GM19238 (cell line): ENCODE measurements around the gene SHMT2.

Experiments used
- DNase-seq: peaks from one replicate; pipeline ENCODE4 v3.0.0; 2011; ENCODE audit warnings: low spot score; ENCODE audit not compliant: insufficient read length

SHMT2 gene

DNA sequence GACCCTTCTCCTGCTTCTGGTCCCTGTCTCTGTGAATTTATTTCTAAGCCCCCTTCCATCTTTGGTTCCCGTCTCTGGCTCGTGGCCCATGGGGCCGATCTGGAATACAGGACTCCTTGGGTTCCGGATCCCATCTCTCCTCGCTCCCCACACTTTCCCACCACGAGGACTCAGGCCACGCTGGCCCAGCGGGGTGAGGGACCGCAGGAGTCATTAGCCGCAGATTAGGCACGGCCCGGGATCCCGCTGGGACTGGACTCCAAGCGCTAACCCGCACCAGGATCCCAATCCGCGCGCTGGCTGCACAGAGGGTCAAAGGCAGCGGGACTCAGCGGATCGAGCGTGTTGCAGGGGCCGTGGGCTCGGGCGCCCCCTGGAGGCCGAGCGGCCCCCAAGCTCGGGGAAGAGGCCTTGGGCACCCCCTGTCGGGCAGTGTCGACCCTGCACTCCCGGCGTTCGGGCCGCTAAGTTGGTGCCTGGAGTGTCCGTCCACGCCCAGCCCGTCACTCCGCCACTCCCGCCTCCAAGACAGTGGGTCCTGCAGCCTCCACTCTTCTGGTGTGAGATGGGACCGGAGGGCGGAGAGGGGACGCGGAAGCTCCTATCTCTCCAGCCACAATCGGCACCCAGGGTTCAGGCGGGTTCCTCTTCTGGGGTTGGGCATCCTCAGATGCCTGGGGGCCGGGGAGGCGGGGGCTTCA lies 9.5 kb downstream of the SHMT2 start:
- DNase-seq, result peak; percentile 94

DNA sequence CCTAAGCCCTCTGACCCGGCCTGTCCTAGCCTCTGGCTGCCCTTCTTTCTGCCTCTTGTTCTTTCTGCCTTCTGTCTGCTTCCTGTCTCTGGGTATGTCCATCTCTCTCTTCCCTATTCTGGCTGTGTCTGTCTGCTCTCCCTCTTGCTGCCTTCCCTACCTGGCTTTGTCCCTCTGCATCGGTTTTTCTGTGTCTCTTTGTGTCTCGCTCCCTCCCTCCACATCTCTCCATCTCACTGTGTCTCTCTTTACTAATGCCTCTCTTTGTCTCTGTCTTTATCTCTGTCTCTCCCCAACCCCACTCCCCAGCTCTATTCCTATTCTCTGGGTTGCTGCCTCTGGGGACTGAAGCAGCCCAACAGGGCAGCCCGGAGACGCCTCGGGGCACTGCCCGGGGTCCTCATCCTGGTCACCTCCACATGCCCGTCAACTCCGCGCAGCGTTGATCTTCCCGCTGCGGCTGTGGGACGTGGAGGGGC lies 10.1 kb downstream of the SHMT2 start:
- DNase-seq, result no peak

GRCh38 chr12:57240066-57240921 lies 10.8 kb downstream of the SHMT2 start:
- DNase-seq, result no peak

DNA sequence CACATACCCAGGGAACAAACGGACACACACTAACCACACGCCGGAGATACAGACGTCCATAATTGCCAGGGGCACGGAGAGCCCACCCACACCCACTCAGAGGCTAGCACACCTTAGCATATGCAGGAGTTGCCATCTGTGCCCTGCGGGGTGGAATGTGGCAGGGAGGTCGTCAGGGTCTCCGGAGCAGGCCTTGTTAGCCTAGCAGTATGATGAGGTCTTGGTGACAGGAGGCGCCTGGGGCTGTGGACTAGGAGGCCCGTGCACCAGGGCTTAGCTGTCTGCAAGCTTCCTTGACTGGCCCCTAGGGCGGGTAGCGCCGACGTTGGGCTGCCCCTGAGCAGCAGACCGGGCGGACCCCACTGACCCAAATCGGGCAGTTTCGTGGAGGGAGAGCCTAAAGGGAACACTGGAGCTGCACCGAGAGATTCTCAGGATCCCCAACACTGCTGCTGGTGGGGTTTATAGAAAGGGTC lies 11.5 kb downstream of the SHMT2 start:
- DNase-seq, result no peak

- DNase-seq, result no peak
These were observed 12.1 kb downstream of the SHMT2 start for GRCh38 chr12:57241402-57242310.

DNA sequence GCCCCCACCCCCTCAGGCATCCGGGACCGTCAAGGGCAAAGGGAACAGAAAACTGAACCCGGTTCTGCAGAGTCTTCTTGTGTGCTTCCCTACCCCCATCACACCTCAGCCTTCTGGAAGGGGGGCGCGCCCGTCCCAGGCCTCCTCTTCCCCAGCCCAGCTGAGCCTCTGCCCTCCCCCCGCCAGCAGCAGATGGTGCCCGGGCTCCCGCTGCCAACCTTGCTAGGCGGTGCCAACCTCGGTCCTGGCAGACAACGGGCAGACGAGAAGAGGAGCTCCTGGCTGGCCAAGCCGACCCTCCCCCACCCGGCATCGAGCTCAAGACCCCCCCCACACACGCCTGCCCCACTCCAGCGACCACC lies 12.8 kb downstream of the SHMT2 start:
- DNase-seq, result no peak

DNA sequence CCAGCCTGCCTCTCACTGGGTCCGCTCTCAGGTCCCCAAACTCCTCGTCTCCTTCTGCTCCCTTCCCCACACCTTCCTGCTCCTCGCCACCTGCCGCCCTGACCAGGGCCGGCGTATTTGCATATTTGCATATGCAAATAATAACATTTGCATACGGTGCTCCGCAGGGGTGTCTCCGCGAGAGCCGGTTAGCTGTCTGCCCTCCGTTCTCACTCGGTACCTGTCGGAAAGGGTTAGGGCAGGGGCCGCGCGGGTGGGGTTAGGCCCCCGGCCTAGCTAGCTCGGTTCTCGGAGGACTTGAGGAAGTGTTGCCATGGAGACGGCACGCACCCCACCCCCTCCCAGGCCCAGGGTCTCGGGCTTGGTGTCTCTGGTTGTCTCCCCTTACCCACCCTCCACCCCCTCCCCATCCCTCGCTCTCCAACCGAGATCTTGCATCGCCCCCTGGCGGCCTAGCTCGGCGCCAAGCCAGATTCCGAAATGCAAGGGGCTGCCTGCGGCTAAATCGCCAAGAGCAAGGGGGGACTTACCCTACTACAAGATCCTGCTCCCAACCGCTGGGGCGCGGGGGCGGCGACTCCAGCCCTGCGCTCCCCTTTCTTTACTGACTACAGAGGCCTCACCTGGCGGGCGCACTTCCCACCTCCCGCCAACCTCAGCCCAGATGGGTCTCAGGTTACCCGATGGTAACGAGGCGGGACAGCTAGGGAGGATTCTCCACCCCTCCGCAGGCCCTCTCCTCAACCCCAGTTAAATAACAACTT lies 13.4 kb downstream of the SHMT2 start:
- DNase-seq, result peak; percentile 68

DNA sequence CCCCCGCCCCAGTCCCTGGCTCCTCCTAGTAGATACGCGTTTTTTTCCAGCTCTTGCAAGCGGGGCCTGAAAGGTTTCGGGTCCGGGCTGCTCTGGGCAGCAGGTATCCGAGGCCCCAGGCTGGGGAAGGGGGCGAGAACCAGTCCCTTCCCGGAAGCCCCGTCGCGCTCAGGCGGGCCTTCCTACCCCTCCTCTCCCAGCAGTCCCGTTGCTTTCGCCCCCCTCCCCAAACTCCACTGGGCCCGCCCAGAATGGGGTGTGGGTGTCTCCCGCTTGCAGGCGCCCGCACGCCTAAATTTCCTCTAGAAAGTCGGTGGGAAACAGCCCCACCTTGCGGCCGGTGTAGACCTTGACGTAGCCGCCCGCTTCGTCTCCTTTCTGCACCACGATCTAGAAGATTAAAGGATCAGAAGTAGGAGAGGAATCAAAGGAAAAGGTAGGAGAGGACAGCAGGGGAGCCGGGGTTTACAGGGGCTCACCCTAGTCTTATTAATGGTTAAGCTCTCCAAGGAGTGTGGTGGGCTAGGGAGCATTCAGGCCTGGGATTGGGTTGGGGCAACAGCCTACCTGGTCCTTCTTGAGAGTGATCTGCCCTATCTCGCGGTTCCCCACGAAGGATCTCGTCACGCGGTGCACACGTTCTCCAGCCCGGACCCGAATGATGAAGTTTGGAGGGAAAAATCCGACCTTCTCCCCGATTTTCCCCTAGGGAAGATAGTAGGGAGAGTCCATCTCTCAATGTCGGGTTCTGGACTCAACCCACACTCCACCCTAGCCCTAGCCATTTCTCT lies 14.2 kb downstream of the SHMT2 start:
- peak; percentile 61 for DNase-seq

DNA sequence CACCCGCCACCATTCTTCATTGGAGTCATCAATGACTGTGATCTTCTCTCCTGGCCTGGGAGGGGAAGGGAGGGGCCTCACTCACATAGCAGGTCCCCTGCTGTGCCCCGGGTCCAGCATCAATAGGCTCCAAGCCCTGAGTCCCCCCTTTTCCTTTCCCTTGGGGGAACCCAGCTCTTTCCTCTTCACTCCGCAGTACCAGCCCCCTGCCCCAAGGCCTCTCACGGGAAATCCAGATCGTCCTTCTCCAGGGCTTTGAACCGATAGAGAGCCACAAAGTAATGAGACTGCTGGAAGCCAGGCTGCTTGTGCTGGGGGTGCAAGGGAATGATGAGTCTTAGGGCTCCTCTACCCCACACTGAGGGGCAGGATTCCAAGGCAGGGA lies 14.8 kb downstream of the SHMT2 start:
- no peak for DNase-seq

DNA sequence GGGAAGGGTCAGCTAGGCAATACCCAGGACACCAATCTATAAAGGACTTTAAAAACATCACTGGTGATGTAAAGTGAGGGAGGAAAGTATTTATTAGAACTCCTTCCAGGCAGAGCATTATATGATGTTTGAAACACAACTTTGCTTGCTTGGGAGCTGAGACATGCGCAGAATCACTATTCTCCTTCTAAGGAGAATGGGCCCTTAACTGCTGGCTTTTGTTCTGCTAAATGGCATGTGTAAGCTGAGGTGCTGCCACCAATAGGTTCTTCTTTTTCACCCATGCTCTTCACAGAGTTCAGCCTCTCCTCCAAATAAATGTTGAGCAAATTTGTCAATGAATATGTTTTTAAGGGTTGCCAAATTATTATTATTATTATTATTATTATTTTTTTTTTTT lies 17.5 kb downstream of the SHMT2 start:
- DNase-seq, result no peak

GRCh38 chr12:57248934-57249742 lies 19.6 kb downstream of the SHMT2 start:
- DNase-seq, result no peak

GRCh38 chr12:57250541-57250940 lies 21.0 kb downstream of the SHMT2 start:
- no peak for DNase-seq

DNA sequence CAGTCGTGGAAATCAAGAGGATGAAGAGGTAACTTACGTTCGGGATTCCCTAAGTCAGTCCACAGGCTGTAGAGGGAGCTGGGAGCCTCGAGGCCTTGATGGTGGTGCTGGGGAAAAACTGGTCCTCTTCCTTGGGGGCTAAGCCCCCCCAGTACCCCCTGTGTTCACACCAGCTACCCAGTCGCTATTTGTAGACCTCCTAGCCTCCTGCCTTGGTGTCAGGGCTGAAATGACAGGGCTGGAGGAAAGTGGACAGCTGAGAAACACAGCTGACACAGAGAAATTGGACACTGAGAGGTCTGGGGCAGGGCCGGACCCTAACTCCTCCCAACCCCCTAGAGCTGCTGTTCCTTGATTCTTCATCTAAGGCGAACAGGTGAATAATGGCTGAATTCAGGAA lies 21.4 kb downstream of the SHMT2 start, which contains the start of gene STAC3:
TSS of gene STAC3 (minus strand) at position 232 of the 400 bp plus-strand sequence. CDS start 1,551 bp downstream, outside the sequence.
- DNase-seq, result no peak

DNA sequence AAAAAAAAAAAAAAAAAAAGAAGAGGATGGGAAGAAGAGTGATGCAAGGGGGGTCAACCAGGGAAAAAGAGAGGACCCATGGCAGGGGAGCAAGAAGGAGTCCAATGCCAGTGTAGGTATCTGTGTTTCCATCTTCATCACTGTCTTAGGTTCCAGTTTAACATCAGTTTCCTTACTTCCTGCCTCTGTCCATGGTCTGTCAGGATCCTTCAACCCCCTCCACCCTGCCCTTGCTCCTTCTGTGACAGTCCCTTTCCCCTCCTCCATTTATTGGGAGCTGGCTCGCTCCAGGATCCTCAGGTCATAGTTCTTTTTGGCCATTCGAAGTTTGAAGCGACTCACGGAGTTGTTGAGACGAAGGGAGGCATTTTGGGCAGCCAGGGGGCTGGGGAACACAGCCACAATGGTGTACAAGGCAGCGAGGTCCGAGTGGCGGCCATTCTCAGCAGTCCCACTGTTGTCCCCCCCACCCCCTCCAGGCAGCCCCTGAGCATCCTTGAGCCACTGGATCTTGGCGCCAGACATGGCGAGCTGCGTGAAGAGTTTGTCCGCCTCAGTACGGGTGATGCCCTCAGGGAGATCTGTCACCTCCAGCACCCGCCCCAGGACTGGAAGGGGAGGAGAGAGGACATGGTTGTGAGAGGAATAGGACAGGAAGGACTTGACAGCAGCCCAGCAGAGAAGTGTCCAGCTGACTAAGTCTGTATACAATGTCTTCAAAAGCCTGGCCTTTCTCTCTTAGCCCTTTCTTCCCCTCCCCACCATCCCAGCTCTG lies 25.2 kb downstream of the SHMT2 start:
- DNase-seq, result no peak

DNA sequence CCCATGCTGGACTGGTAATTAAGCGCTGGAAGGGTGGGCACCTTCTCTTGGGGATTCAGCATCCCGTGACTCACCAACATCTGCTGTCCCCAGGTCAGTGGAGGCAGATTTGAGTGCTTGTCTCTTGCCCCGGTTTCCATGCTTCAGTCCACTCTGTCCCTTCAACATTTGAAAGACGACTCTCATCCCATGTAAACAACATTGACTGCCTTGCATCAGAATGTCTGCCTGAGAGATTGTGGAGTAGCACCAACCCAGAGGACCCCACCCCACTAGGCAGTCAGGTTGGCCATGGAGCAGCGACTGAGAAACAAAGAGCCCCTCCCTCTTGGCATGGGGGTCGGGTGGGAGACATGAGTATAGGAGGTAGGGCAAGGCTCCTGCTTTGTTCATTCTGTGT lies 26.4 kb downstream of the SHMT2 start:
- DNase-seq, result no peak

DNA sequence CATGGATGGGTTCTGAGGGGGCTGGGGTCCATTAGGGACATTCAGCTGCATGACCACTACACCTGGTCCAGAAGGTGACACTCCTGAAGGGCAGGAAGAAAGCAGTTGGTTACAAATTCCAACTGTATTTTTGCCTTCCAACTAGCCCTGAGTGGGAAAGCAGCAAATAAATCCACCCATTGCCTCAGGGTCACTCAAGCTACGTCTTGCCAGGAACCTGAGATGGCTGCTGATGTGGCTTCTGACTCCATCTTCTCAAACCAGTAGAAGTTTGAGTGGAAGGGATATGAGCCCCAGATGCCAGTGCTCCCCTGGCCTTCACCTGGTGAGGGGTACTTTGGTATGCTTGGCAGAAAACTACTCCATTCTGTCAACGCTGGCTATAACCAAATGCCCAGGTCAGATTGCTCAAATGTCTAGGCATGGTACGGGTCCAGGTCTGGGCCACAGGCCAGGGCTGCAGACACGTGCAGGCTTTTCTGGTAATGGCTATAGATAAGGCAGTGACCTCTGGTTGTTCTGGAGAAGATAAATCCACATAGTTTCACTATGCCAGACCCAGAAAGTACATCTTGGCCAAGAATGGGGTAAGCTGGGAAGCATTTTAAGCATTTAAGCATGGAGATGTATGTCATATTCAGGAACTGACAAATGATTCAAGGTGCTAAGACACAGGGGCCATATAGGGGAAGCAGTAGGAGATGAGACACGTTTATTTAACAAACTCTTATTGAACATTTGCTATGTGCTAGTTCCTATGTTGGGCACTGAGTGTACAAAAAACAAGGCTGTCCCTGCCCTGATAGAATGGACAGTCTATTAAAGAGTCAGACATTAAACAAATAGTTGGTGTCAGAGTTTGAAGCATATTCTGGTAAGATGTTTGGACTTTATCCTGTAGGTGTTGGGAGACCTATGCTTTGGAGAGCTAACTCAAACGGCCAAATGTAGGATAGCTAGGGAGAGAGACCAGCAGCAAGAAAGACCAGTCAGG lies 29.8 kb downstream of the SHMT2 start:
- no peak for DNase-seq

GRCh38 chr12:57260366-57260765 lies 30.9 kb downstream of the SHMT2 start:
- no peak for DNase-seq
